Activated T-cell treated with anti-CD3 and anti-CD28 coated beads, Interleukin-2, amount 50 U/mL, for 72 hours (primary cell): Measurements from ENCODE around the gene NAT10. TPM values are rescaled to one million over a fixed set of nuclear protein-coding genes. Genes with fewer than 3 reads are reported as not detected.

Experiments used
- total RNA-seq, 2 donors: library from RNA; stranded (reverse); gene quantifications; one replicate each; pipeline ENCODE4 v1.2.3, GENCODE V29; 2022

NAT10 gene
- total RNA-seq, 2 donors from 2014 or later: 64.4 to 77.0 TPM

Other genes starting within 250 kb of the NAT10 start
- not detected for gene LMO2, start 213.6 kb upstream of the NAT10 start, total RNA-seq
- gene CAPRIN1, start 53.9 kb upstream of the NAT10 start, total RNA-seq: 100 to 1,000 TPM; 170 to 190 TPM